ENCODE data around the gene HTATSF1. TPM values are rescaled to one million over a fixed set of nuclear protein-coding genes. Genes with fewer than 3 reads are reported as not detected.

Gene HTATSF1
- total and polyA plus RNA-seq, 4 donors = 22.0 to 54.1 (median 25.4) TPM

DNA sequence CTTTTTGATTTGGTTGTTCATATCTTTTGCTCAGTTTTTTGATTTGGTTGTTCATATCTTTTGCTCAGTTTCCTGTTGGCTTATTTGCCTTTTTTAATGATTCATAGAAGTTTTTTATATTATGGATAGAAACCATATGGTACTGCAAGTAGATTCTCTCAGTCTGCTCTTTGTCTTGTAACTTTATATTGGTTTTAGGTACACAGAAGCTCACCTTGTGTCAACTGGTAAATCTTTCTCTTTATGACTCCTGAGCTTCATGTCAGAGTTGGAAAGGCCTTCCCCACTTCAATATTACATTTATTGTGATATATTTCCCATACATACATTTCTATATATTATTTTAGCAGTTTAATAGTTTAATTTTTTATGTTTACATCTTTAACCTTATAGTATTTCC is 26.4 kb downstream of the HTATSF1 start:
- Histone ChIP-seq H3K9ac (ENCODE audit: insufficient read depth in 1 of 2, low read length in 2 of 2) (no peak overlapping the region), H3K4me3 (no peak overlapping the region), H3K4me1 (ENCODE audit: control insufficient read depth in 5 of 5, insufficient read depth in 5 of 5, low read length in 5 of 5) (peaks cover 0 to 4% (median 0%) of the 10 kb centered on the region in 5 donors), H3K27ac (ENCODE audit: low read depth in 1 of 2, low read length in 1 of 2) (no peak overlapping the region), H3K36me3 (ENCODE audit: control insufficient read depth in 4 of 4, insufficient read depth in 4 of 4, low read length in 4 of 4) (no peaks in the 10 kb centered on the region), H3K9me3 (ENCODE audit: control insufficient read depth in 4 of 4, insufficient read depth in 3 of 4, low read length in 3 of 4) (no peaks in the 10 kb centered on the region), H3K27me3 (ENCODE audit: control insufficient read depth in 3 of 3, insufficient read depth in 3 of 3, low read length in 2 of 3) (peaks cover 0 to 8% (median 0%) of the 10 kb centered on the region in 3 donors)
- DNase-seq (no peak), ATAC-seq (ENCODE audit: insufficient read depth, low FRiP score) (no peak)
- TF ChIP-seq, protein P1, sequence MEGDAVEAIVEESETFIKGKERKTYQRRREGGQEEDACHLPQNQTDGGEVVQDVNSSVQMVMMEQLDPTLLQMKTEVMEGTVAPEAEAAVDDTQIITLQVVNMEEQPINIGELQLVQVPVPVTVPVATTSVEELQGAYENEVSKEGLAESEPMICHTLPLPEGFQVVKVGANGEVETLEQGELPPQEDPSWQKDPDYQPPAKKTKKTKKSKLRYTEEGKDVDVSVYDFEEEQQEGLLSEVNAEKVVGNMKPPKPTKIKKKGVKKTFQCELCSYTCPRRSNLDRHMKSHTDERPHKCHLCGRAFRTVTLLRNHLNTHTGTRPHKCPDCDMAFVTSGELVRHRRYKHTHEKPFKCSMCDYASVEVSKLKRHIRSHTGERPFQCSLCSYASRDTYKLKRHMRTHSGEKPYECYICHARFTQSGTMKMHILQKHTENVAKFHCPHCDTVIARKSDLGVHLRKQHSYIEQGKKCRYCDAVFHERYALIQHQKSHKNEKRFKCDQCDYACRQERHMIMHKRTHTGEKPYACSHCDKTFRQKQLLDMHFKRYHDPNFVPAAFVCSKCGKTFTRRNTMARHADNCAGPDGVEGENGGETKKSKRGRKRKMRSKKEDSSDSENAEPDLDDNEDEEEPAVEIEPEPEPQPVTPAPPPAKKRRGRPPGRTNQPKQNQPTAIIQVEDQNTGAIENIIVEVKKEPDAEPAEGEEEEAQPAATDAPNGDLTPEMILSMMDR (IDR thresholded peaks at IDR 0.05; ENCODE audit: control extremely low read depth, extremely low read depth) = no peak

DNA sequence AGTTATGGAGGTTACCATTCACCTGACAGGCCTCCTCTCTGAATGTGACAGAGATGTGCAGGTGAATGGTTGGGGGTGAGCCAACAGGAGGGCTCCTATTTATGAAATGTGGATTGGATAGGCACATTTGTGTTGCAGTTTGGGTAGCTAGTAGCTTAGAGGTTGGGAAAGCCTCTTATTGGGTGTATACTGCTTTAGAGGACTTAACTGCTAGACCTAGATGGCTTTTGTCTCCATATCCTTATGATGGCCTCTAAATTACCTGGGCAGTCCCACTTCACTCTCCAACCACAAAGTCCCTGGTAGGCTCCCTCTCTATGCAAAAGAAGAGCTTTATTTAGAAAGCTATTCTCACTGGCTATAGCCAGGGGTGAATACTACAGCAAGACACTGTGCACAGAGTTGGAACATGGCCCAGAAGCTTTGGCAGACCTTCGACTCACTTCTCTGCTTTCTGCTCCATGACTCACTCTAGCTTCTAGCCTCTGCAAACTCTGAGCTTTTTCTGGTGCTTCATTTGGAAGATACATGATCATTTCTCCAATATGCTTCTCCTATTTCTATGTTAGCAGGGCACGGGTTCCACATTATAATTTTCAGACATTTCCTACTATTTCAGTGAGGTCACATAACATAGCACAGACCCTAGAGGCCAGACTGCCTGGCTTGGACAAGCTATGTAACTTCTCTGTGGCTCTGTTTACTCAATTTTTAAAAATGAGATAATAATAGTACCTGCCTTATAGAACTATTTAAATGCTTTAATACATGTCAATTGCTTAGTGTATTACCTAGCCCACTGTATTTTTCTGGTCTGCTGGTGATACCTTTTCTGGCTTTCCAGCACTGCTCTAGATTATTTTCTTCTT is 28.6 kb downstream of the HTATSF1 start:
- WGBS, 2 donors = 38 to 80% methylated on average over 2 of the region's 2 CpGs
- H3K9me3 ChIP-seq (ENCODE audit: control insufficient read depth in 4 of 4, insufficient read depth in 3 of 4, low read length in 3 of 4) = no peaks in the 10 kb centered on the region
- H3K4me1 ChIP-seq (ENCODE audit: control insufficient read depth in 5 of 5, insufficient read depth in 5 of 5, low read length in 5 of 5) = peaks cover 0 to 4% (median 0%) of the 10 kb centered on the region in 5 donors
- no peak overlapping the region for H3K9ac ChIP-seq (ENCODE audit: insufficient read depth in 1 of 2, low read length in 2 of 2)
- peaks cover 0 to 12% (median 4%) of the 10 kb centered on the region in 3 donors for H3K27me3 ChIP-seq (ENCODE audit: control insufficient read depth in 3 of 3, insufficient read depth in 3 of 3, low read length in 2 of 3)
- peak; percentile 69 to 94 (median 84) for DNase-seq
- H3K4me3 ChIP-seq = no peak overlapping the region
- TF ChIP-seq, protein P1 (IDR thresholded peaks at IDR 0.05; ENCODE audit: control extremely low read depth, extremely low read depth) = no peak
- H3K36me3 ChIP-seq (ENCODE audit: control insufficient read depth in 4 of 4, insufficient read depth in 4 of 4, low read length in 4 of 4) = no peaks in the 10 kb centered on the region
- ATAC-seq (ENCODE audit: insufficient read depth, low FRiP score) = peak; percentile 62
- H3K27ac ChIP-seq (ENCODE audit: low read depth in 1 of 2, low read length in 1 of 2) = peak overlapping the region in 1 of 2 donors; percentile 66

DNA sequence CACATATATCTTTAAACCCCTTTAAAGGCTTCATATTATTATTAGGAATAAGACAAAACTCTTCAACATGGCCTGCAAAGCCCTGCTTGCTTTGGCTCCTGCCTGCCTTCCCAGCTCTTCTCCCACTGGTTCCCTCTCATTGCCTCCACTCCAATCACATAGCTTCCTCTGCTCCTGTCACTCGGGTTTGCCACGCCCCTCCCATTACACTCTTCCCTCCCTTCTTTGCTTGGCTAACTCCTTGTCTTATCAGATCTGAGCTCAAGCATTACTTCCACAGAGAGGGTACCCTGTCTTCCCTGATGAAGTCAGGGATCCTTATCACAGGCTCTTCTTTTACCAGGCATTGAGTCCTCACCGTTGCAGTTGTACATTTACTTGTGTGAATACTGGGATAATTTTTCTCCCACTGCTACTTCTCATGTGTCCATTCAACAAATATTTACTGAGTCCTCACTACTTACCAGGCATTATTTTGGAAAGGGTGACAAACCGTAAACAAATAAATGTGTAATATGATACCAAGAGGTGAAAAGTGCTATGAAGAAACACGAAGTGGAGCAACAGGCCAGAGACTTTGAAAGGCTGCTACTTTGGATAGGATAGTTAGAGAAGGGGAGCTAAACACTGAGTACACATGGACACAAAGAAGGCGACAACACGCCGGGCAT is 31.4 kb downstream of the HTATSF1 start:
- ATAC-seq (ENCODE audit: insufficient read depth, low FRiP score) = no peak
- TF ChIP-seq, protein P1 (IDR thresholded peaks at IDR 0.05; ENCODE audit: control extremely low read depth, extremely low read depth) = no peak
- Histone ChIP-seq H3K4me3 (no peak overlapping the region), H3K27me3 (ENCODE audit: control insufficient read depth in 3 of 3, insufficient read depth in 3 of 3, low read length in 2 of 3) (peaks cover 0 to 16% (median 9%) of the 10 kb centered on the region in 3 donors), H3K9me3 (ENCODE audit: control insufficient read depth in 4 of 4, insufficient read depth in 3 of 4, low read length in 3 of 4) (no peaks in the 10 kb centered on the region), H3K36me3 (ENCODE audit: control insufficient read depth in 4 of 4, insufficient read depth in 4 of 4, low read length in 4 of 4) (no peaks in the 10 kb centered on the region), H3K9ac (ENCODE audit: insufficient read depth in 1 of 2, low read length in 2 of 2) (no peak overlapping the region), H3K4me1 (ENCODE audit: control insufficient read depth in 5 of 5, insufficient read depth in 5 of 5, low read length in 5 of 5) (peaks cover 0 to 4% (median 0%) of the 10 kb centered on the region in 5 donors), H3K27ac (ENCODE audit: low read depth in 1 of 2, low read length in 1 of 2) (no peak overlapping the region)
- 68 to 76% methylated on average over 8 of the region's 8 CpGs for WGBS, 2 donors
- no peak for DNase-seq
